Smooth muscle cell of the pulmonary artery (primary cell): ENCODE results near the gene NFAT5. TPM values are rescaled to one million over a fixed set of nuclear protein-coding genes. Genes with fewer than 3 reads are reported as not detected.

Experiments
- total RNA-seq: library from RNA; depleted of rRNA; stranded (reverse); fragments of >200 nt; gene quantifications from 2 replicates; pipeline ENCODE4 v1.2.3, GENCODE V29; 2014

Gene NFAT5
- total RNA-seq = 34.0 and 46.9 TPM in 2 replicates

GRCh38 chr16:69565671-69566239, at the start of gene NFAT5:
Gene NFAT5 (plus strand): TSS chr16:69565966. CDS start chr16:69566302, 336 bp downstream.

GRCh38 chr16:69726313-69727060, 160.7 kb downstream of the NFAT5 start, which contains the start of gene NQO1:
Gene NQO1 (minus strand): TSS chr16:69726560. CDS start chr16:69726439, 121 bp downstream.

Other genes with a start within 250 kb of the NFAT5 start
- 10.5 and 15.3 TPM in 2 replicates for gene PDF, start 235.4 kb upstream of the NFAT5 start, total RNA-seq
- 40.6 and 42.8 TPM in 2 replicates for gene COG8, start 226.4 kb upstream of the NFAT5 start, total RNA-seq
- gene NIP7, start 226.2 kb upstream of the NFAT5 start, total RNA-seq = 17.3 and 20.6 TPM in 2 replicates
- gene TMED6, start 214.2 kb upstream of the NFAT5 start, total RNA-seq = 0.20 and 0.23 TPM in 2 replicates
- gene TERF2, start 180.0 kb upstream of the NFAT5 start, total RNA-seq = 14.5 and 15.2 TPM in 2 replicates
- gene CYB5B, start 141.3 kb upstream of the NFAT5 start, total RNA-seq = 68.7 and 88.8 TPM in 2 replicates
- 209 and 315 TPM in 2 replicates for gene NQO1, start 160.6 kb downstream of the NFAT5 start, total RNA-seq
- 17.4 and 23.4 TPM in 2 replicates for gene NOB1, start 189.0 kb downstream of the NFAT5 start, total RNA-seq
- gene WWP2, start 196.4 kb downstream of the NFAT5 start, total RNA-seq = 26.5 and 34.9 TPM in 2 replicates